Liver (tissue), 3 donors: ENCODE data around the gene SCAMP1.

Source experiments
- GABPA ChIP-seq, 2 donors: IDR thresholded peaks in 1 of 2; conservative IDR thresholded peaks in 1 of 2; 2 replicates each; pipeline ENCODE4 v1.6.1; 2016; ENCODE audit warnings: antibody characterized with exemption in 2 of 2, mild to moderate bottlenecking in 1 of 2, moderate library complexity in 1 of 2
- JUND ChIP-seq, 2 donors: IDR thresholded peaks; 2 replicates each; pipeline ENCODE4 v1.6.1; 2016; ENCODE audit warnings: antibody characterized with exemption in 2 of 2
- RAD21 ChIP-seq, 2 donors: IDR thresholded peaks; 2 replicates each; pipeline ENCODE4 v1.6.1; 2016; ENCODE audit warnings: antibody characterized with exemption in 2 of 2, mild to moderate bottlenecking in 2 of 2
- YY1 ChIP-seq: IDR thresholded peaks from 2 replicates; pipeline ENCODE4 v1.6.1; 2016; ENCODE audit warnings: antibody characterized with exemption, mild to moderate bottlenecking
- TF ChIP-seq, protein P1 (sequence below): fragments of 150-350 bp; IDR thresholded peaks from 2 replicates; pipeline ENCODE4 v1.5.1; 2017; ENCODE audit warnings: improper control_type of control experiment, low read depth, low read length; ENCODE audit not compliant: missing input control
- TF ChIP-seq, protein P2 (sequence below): IDR thresholded peaks from 2 replicates; pipeline ENCODE4 v1.6.1; 2016; ENCODE audit warnings: antibody characterized with exemption, mild to moderate bottlenecking
- TF ChIP-seq, protein P3 (sequence below): IDR thresholded peaks from 2 replicates; pipeline ENCODE4 v1.6.1; 2016; ENCODE audit warnings: antibody characterized with exemption
- TF ChIP-seq, protein P4 (sequence below): IDR thresholded peaks from 2 replicates; pipeline ENCODE4 v1.6.1; 2016; ENCODE audit warnings: antibody characterized with exemption
- TF ChIP-seq, protein P5 (sequence below): IDR thresholded peaks from 2 replicates; pipeline ENCODE4 v1.6.1; 2016; ENCODE audit warnings: antibody characterized with exemption
- donor health status: healthy.
- donor health status: healthy.

DNA sequence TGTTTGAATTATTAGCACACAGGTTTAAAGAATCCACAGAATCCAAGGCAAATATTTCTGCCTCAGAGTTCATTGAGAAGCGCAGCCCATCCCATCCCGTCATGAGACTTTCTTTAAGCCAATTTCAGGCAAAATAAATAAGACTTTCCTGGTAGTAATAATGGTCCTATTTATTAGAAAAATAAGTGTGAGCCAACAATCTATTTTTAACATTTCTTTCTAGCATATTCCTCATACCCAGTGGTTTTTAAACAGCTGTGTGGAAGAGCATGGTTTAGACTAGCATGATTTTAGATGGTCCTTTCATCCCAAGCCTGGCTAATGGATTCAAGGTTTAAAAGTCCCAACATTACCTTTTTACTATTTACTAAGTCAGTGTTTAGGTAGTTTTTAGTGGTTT, 125.8 kb downstream of the SCAMP1 start:
- TF ChIP-seq, protein P1, sequence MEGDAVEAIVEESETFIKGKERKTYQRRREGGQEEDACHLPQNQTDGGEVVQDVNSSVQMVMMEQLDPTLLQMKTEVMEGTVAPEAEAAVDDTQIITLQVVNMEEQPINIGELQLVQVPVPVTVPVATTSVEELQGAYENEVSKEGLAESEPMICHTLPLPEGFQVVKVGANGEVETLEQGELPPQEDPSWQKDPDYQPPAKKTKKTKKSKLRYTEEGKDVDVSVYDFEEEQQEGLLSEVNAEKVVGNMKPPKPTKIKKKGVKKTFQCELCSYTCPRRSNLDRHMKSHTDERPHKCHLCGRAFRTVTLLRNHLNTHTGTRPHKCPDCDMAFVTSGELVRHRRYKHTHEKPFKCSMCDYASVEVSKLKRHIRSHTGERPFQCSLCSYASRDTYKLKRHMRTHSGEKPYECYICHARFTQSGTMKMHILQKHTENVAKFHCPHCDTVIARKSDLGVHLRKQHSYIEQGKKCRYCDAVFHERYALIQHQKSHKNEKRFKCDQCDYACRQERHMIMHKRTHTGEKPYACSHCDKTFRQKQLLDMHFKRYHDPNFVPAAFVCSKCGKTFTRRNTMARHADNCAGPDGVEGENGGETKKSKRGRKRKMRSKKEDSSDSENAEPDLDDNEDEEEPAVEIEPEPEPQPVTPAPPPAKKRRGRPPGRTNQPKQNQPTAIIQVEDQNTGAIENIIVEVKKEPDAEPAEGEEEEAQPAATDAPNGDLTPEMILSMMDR, result no peak
- TF ChIP-seq, protein P2, sequence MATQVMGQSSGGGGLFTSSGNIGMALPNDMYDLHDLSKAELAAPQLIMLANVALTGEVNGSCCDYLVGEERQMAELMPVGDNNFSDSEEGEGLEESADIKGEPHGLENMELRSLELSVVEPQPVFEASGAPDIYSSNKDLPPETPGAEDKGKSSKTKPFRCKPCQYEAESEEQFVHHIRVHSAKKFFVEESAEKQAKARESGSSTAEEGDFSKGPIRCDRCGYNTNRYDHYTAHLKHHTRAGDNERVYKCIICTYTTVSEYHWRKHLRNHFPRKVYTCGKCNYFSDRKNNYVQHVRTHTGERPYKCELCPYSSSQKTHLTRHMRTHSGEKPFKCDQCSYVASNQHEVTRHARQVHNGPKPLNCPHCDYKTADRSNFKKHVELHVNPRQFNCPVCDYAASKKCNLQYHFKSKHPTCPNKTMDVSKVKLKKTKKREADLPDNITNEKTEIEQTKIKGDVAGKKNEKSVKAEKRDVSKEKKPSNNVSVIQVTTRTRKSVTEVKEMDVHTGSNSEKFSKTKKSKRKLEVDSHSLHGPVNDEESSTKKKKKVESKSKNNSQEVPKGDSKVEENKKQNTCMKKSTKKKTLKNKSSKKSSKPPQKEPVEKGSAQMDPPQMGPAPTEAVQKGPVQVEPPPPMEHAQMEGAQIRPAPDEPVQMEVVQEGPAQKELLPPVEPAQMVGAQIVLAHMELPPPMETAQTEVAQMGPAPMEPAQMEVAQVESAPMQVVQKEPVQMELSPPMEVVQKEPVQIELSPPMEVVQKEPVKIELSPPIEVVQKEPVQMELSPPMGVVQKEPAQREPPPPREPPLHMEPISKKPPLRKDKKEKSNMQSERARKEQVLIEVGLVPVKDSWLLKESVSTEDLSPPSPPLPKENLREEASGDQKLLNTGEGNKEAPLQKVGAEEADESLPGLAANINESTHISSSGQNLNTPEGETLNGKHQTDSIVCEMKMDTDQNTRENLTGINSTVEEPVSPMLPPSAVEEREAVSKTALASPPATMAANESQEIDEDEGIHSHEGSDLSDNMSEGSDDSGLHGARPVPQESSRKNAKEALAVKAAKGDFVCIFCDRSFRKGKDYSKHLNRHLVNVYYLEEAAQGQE, result no peak
- TF ChIP-seq, protein P3, sequence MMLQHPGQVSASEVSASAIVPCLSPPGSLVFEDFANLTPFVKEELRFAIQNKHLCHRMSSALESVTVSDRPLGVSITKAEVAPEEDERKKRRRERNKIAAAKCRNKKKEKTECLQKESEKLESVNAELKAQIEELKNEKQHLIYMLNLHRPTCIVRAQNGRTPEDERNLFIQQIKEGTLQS, result no peak
- TF ChIP-seq GABPA (IDR thresholded peaks at IDR 0.05 in 1 of 2, conservative IDR thresholded peaks at IDR 0.05 in 1 of 2), result no peak
- TF ChIP-seq, protein P4, sequence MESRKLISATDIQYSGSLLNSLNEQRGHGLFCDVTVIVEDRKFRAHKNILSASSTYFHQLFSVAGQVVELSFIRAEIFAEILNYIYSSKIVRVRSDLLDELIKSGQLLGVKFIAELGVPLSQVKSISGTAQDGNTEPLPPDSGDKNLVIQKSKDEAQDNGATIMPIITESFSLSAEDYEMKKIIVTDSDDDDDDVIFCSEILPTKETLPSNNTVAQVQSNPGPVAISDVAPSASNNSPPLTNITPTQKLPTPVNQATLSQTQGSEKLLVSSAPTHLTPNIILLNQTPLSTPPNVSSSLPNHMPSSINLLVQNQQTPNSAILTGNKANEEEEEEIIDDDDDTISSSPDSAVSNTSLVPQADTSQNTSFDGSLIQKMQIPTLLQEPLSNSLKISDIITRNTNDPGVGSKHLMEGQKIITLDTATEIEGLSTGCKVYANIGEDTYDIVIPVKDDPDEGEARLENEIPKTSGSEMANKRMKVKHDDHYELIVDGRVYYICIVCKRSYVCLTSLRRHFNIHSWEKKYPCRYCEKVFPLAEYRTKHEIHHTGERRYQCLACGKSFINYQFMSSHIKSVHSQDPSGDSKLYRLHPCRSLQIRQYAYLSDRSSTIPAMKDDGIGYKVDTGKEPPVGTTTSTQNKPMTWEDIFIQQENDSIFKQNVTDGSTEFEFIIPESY, result no peak
- TF ChIP-seq YY1, result no peak
- TF ChIP-seq JUND (IDR thresholded peaks at IDR 0.05), result no peak
- TF ChIP-seq, protein P5, sequence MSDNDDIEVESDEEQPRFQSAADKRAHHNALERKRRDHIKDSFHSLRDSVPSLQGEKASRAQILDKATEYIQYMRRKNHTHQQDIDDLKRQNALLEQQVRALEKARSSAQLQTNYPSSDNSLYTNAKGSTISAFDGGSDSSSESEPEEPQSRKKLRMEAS, result no peak
- TF ChIP-seq RAD21 (IDR thresholded peaks at IDR 0.05), result no peak
